ENCODE data around the gene DCD.

- TF ChIP-seq PML (IDR thresholded peaks at IDR 0.05; ENCODE audit: low read length) (no peak), CBX5 (IDR thresholded peaks at IDR 0.05; ENCODE audit: low read depth) (no peak), GABPA (IDR thresholded peaks at IDR 0.05; ENCODE audit: low read depth) (no peak), CHD2 (IDR thresholded peaks at IDR 0.05; ENCODE audit: borderline replicate concordance, low read depth, low read length) (no peak), RAD21 (IDR thresholded peaks at IDR 0.05; ENCODE audit: insufficient read depth, low read depth, low read length) (no peak)
- TF ChIP-seq, protein P1, sequence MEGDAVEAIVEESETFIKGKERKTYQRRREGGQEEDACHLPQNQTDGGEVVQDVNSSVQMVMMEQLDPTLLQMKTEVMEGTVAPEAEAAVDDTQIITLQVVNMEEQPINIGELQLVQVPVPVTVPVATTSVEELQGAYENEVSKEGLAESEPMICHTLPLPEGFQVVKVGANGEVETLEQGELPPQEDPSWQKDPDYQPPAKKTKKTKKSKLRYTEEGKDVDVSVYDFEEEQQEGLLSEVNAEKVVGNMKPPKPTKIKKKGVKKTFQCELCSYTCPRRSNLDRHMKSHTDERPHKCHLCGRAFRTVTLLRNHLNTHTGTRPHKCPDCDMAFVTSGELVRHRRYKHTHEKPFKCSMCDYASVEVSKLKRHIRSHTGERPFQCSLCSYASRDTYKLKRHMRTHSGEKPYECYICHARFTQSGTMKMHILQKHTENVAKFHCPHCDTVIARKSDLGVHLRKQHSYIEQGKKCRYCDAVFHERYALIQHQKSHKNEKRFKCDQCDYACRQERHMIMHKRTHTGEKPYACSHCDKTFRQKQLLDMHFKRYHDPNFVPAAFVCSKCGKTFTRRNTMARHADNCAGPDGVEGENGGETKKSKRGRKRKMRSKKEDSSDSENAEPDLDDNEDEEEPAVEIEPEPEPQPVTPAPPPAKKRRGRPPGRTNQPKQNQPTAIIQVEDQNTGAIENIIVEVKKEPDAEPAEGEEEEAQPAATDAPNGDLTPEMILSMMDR (IDR thresholded peaks at IDR 0.05 in 2 of 3, conservative IDR thresholded peaks at IDR 0.05 in 1 of 3; ENCODE audit: control insufficient read depth in 2 of 3, extremely low read depth in 1 of 3, insufficient read depth in 1 of 3, low read depth in 3 of 3, low read length in 3 of 3): no peak
Observed at GRCh38 chr12:54667945-54668344, 19.8 kb upstream of the DCD start.
